HepG2 (cell line): Measurements from ENCODE around the gene TBC1D20. TPM values are rescaled to one million over a fixed set of nuclear protein-coding genes. Genes with fewer than 3 reads are reported as not detected.
A peak's percentile ranks its signal among the peaks of the same experiment; 100 is the strongest.

ENCODE experiments used
- JUN ChIP-seq: sonication (generic); formaldehyde crosslinking; IDR thresholded peaks from 2 replicates; pipeline ENCODE4 v1.4.0; 2020; ENCODE audit warnings: mild to moderate bottlenecking, missing genetic modification reagents
- KDM5B ChIP-seq: sonication (generic); formaldehyde crosslinking; IDR thresholded peaks from 2 replicates; pipeline ENCODE4 v1.4.0; 2020; ENCODE audit warnings: missing genetic modification reagents, mild to moderate bottlenecking, borderline replicate concordance
- RXRB ChIP-seq: IDR thresholded peaks from 2 replicates; pipeline ENCODE4 v1.6.1; 2016; ENCODE audit warnings: borderline replicate concordance, missing genetic modification reagents, missing compliant biosample characterization
- ZNF598 ChIP-seq: sonication (generic); formaldehyde crosslinking; IDR thresholded peaks from 2 replicates; pipeline ENCODE4 v1.5.1; 2020; ENCODE audit warnings: mild to moderate bottlenecking, missing genetic modification reagents, borderline replicate concordance
- ZNF781 ChIP-seq: sonication (generic); formaldehyde crosslinking; IDR thresholded peaks from 2 replicates; pipeline ENCODE4 v1.5.1; 2020; ENCODE audit warnings: borderline replicate concordance, mild to moderate bottlenecking, missing genetic modification reagents; ENCODE audit errors: not compliant biosample characterization
- ZNF841 ChIP-seq: sonication (generic); formaldehyde crosslinking; IDR thresholded peaks from 2 replicates; pipeline ENCODE4 v1.8.1; 2023; ENCODE audit warnings: missing genetic modification reagents, borderline replicate concordance
- polyA plus RNA-seq, 8 experiments: library from polyadenylated mRNA; depleted of rRNA in 3 of 8; stranded (reverse) in 7 of 8; unstranded in 1 of 8; fragments of >200 nt; fragmentation: Illumina TruSeq in 4 of 8; extraction: Trizol in 4 of 8; gene quantifications; 2 replicates each; pipeline versions ENCODE4 v1.2.1 to v1.2.3, GENCODE V29; 2011 to 2016; ENCODE audit warnings: low read depth in 4 of 8, missing spikeins in 1 of 8, mixed read lengths in 1 of 8; ENCODE audit not compliant: insufficient read depth in 1 of 8
- total RNA-seq, 5 experiments: library from RNA; depleted of rRNA; stranded (reverse); fragments of >200 nt; fragmentation: Illumina TruSeq; extraction: Trizol; gene quantifications; 2 replicates each; pipeline ENCODE4 v1.2.3, GENCODE V29; 2016; ENCODE audit warnings: low read depth in 1 of 5
- TF ChIP-seq, protein P1 (sequence below): sonication (generic); formaldehyde crosslinking; IDR thresholded peaks from 2 replicates; pipeline ENCODE4 v1.8.0; 2022; ENCODE audit warnings: mild to moderate bottlenecking, missing genetic modification reagents, borderline replicate concordance
- TF ChIP-seq, protein P2 (sequence below): sonication (generic); formaldehyde crosslinking; IDR thresholded peaks from 2 replicates; pipeline ENCODE4 v1.4.0; 2020; ENCODE audit warnings: missing genetic modification reagents, borderline replicate concordance
- TF ChIP-seq, protein P3 (sequence below): sonication (generic); formaldehyde crosslinking; IDR thresholded peaks from 2 replicates; pipeline ENCODE4 v1.5.0; 2020; ENCODE audit warnings: mild to moderate bottlenecking, missing genetic modification reagents
- TF ChIP-seq, protein P4 (sequence below): sonication (generic); formaldehyde crosslinking; IDR thresholded peaks from 2 replicates; pipeline ENCODE4 v1.4.0; 2020; ENCODE audit warnings: missing genetic modification reagents
- TF ChIP-seq, protein P5 (sequence below): sonication (generic); formaldehyde crosslinking; IDR thresholded peaks from 2 replicates; pipeline ENCODE4 v1.5.1; 2020; ENCODE audit warnings: missing genetic modification reagents, mild to moderate bottlenecking, borderline replicate concordance
- TF ChIP-seq, protein P6 (sequence below): sonication (generic); formaldehyde crosslinking; conservative IDR thresholded peaks from 2 replicates; pipeline ENCODE4 v1.4.0; 2020; ENCODE audit warnings: missing genetic modification reagents

TBC1D20 gene
- total and polyA plus RNA-seq, 2 of the 13 experiments (the other 11 are each of a cell fraction or from before 2014, with no cell fraction given), result 36.6 to 47.1 TPM

DNA sequence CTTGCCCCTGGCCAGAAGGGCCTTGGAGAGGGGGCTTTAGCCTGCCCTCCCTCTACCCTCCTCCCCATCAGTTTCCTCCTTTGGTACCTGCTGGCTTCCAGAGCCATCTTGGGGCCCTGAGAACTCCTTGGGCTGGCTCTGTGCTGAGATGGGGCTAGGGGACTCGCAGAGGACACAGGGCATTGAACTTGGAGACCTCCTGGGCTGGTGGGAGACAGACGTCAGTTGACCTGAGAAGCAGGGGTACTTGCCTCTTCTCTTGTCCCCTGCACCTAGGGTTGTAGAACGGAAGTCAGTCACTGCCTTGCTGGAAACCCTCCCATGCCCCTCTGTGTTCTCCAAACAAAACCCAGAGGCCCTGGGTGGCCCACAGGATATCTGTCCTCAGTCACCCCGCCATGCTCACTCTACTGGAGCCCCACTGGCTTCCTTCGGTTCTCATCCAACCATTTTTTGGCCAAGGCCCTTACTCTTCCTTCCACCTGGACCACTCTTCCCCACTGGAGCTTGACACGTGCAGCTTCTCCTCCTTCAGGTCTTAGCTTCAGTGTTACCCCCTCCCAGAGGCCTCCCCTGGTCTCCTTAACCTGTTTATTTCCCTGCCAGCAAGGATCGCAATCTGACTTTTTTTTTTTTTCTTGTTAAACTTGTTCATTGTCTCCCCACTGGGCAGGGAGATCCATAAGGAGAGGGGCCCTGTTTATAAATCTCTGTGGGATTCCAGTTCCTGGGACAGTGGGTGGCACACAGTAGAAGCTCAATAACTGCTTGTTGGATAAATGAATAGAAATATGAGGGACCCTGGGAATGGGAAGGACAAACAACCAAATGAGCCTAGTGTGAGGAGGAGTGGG, 53.3 kb downstream of the TBC1D20 start (continued):
- TF ChIP-seq, protein P1, sequence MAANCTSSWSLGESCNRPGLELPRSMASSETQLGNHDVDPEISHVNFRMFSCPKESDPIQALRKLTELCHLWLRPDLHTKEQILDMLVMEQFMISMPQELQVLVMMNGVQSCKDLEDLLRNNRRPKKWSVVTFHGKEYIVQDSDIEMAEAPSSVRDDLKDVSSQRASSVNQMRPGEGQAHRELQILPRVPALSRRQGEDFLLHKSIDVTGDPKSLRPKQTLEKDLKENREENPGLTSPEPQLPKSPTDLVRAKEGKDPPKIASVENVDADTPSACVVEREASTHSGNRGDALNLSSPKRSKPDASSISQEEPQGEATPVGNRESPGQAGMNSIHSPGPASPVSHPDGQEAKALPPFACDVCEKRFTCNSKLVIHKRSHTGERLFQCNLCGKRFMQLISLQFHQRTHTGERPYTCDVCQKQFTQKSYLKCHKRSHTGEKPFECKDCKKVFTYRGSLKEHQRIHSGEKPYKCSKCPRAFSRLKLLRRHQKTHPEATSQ (CRISPR knock-in tag), result 0 out of 2 replicates have a peak, but pooled peaks have one; percentile 51
- peak; percentile 77; the same call in 1 of the 2 replicates for TF ChIP-seq KDM5B
- TF ChIP-seq, protein P2, sequence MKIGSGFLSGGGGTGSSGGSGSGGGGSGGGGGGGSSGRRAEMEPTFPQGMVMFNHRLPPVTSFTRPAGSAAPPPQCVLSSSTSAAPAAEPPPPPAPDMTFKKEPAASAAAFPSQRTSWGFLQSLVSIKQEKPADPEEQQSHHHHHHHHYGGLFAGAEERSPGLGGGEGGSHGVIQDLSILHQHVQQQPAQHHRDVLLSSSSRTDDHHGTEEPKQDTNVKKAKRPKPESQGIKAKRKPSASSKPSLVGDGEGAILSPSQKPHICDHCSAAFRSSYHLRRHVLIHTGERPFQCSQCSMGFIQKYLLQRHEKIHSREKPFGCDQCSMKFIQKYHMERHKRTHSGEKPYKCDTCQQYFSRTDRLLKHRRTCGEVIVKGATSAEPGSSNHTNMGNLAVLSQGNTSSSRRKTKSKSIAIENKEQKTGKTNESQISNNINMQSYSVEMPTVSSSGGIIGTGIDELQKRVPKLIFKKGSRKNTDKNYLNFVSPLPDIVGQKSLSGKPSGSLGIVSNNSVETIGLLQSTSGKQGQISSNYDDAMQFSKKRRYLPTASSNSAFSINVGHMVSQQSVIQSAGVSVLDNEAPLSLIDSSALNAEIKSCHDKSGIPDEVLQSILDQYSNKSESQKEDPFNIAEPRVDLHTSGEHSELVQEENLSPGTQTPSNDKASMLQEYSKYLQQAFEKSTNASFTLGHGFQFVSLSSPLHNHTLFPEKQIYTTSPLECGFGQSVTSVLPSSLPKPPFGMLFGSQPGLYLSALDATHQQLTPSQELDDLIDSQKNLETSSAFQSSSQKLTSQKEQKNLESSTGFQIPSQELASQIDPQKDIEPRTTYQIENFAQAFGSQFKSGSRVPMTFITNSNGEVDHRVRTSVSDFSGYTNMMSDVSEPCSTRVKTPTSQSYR (CRISPR knock-in tag), result no peak
- TF ChIP-seq, protein P3, sequence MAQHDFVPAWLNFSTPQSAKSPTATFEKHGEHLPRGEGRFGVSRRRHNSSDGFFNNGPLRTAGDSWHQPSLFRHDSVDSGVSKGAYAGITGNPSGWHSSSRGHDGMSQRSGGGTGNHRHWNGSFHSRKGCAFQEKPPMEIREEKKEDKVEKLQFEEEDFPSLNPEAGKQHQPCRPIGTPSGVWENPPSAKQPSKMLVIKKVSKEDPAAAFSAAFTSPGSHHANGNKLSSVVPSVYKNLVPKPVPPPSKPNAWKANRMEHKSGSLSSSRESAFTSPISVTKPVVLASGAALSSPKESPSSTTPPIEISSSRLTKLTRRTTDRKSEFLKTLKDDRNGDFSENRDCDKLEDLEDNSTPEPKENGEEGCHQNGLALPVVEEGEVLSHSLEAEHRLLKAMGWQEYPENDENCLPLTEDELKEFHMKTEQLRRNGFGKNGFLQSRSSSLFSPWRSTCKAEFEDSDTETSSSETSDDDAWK (CRISPR knock-in tag), result no peak
- peak; percentile 78; the same call in 1 of the 2 replicates for TF ChIP-seq ZNF598 (CRISPR knock-in tag)
- TF ChIP-seq ZNF841, result no peak
- TF ChIP-seq ZNF781, result no peak
- TF ChIP-seq, protein P4, sequence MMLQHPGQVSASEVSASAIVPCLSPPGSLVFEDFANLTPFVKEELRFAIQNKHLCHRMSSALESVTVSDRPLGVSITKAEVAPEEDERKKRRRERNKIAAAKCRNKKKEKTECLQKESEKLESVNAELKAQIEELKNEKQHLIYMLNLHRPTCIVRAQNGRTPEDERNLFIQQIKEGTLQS (CRISPR knock-in tag), result no peak
- TF ChIP-seq RXRB, result peak; percentile 19
- TF ChIP-seq, protein P5, sequence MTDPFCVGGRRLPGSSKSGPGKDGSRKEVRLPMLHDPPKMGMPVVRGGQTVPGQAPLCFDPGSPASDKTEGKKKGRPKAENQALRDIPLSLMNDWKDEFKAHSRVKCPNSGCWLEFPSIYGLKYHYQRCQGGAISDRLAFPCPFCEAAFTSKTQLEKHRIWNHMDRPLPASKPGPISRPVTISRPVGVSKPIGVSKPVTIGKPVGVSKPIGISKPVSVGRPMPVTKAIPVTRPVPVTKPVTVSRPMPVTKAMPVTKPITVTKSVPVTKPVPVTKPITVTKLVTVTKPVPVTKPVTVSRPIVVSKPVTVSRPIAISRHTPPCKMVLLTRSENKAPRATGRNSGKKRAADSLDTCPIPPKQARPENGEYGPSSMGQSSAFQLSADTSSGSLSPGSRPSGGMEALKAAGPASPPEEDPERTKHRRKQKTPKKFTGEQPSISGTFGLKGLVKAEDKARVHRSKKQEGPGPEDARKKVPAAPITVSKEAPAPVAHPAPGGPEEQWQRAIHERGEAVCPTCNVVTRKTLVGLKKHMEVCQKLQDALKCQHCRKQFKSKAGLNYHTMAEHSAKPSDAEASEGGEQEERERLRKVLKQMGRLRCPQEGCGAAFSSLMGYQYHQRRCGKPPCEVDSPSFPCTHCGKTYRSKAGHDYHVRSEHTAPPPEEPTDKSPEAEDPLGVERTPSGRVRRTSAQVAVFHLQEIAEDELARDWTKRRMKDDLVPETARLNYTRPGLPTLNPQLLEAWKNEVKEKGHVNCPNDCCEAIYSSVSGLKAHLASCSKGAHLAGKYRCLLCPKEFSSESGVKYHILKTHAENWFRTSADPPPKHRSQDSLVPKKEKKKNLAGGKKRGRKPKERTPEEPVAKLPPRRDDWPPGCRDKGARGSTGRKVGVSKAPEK (CRISPR knock-in tag), result no peak
- no peak for TF ChIP-seq JUN (CRISPR knock-in tag)
- TF ChIP-seq, protein P6, sequence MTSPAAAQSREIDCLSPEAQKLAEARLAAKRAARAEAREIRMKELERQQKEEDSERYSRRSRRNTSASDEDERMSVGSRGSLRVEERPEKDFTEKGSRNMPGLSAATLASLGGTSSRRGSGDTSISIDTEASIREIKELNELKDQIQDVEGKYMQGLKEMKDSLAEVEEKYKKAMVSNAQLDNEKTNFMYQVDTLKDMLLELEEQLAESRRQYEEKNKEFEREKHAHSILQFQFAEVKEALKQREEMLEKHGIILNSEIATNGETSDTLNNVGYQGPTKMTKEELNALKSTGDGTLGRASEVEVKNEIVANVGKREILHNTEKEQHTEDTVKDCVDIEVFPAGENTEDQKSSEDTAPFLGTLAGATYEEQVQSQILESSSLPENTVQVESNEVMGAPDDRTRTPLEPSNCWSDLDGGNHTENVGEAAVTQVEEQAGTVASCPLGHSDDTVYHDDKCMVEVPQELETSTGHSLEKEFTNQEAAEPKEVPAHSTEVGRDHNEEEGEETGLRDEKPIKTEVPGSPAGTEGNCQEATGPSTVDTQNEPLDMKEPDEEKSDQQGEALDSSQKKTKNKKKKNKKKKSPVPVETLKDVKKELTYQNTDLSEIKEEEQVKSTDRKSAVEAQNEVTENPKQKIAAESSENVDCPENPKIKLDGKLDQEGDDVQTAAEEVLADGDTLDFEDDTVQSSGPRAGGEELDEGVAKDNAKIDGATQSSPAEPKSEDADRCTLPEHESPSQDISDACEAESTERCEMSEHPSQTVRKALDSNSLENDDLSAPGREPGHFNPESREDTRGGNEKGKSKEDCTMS (CRISPR knock-in tag), result no peak
